ENCODE data around the gene KRT74.
"Not testable (repeated sequence)": the region's sequence is repeated elsewhere in the genome, so short reads cannot be mapped to it uniquely, and the experiment has no call there.

KRT74 gene

DNA sequence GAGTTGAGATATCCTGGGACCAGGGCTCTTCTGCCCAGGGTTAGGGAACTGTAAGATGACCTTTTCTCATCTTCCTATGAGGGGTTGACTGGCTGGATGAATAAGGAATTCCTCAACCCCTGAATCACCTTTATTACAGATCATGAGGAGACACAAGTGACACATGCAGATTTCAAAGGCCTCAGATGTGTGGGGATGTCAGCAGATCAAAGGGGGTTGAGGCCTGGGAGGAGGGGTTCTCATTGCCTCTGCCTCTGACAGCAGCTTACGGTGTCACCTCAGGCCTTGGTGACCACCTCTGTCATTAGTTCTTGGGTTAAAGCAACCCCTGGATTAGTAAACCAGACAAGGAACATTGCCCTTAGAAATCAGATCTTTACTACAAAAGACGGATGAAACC lies 29.7 kb upstream of the KRT74 start:
- DNase-seq (ENCODE audit: low read depth in 2 of 2), result no peak

DNA sequence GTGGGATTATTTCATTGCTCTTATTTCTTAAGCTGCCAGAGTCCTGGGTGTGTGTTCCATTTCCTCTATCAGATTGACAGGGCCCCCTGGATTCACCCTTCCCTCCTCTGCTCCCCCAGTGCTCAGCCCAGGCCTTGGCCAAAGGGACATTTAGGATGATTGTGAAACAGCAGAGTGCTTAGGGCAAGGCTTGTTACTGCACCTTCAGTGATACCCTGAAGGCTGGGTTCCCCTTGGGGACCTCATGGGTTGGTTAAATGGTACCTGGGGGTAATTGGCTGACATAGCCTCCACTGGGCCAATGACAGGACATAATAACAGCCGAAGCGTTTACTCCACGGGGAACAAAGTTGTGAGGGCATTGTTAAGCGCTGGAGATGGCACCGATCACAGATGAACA lies 28.9 kb upstream of the KRT74 start:
- no peak for DNase-seq (ENCODE audit: low read depth in 2 of 2)

DNA sequence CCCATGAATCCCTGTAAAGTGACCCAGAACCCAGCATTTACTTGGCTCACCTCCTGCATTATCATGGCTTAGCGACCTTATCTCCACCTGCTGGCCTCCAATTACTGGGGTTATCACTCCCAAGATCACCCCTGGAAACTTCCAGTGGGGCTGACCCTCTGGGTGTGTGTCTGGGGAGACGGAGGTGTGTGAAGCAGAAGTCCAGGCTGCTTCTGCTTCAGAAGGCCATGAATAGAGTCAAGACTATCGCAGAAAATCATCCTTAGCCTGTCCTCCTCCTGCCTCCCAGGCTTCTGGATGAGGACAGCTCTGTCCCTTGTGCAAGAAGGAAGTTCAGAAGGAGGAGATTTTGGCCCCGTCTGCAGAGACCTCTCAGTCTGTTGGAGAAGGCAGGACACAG lies 28.0 kb upstream of the KRT74 start:
- DNase-seq (ENCODE audit: low read depth in 2 of 2), result no peak

DNA sequence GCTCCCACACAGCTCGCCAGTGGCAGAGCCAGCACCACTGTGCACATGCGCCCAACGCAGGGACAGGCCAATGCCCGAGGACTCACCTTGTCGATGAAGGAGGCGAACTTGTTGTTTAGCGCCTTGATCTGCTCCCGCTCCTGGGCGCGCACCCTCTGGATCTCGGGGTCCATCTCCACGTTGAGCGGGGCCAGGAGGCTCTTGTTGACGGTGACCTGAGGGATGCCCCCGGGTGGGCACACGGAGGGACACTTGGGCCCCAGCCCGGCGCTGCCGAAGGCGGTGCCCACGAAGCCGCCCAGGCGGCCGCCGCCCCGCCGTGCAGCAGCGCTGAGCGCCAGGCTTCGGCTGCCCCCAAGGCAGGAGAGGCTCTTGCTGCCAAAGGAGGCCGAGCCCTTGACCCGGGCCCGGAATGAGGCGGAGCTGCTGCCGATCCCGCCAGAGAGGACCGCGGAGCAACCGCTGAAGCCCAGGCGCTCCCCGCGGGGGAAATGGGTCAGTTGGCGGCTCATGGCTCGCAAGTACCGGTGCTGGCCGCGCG lies 27.4 kb upstream of the KRT74 start, which contains the start of gene KRT72:
Gene KRT72, minus strand, starts transcription at position 523 of the 541 bp plus-strand sequence. Its CDS starts 11 bp downstream, at position 512.
- no peak for DNase-seq (ENCODE audit: low read depth in 2 of 2)

DNA sequence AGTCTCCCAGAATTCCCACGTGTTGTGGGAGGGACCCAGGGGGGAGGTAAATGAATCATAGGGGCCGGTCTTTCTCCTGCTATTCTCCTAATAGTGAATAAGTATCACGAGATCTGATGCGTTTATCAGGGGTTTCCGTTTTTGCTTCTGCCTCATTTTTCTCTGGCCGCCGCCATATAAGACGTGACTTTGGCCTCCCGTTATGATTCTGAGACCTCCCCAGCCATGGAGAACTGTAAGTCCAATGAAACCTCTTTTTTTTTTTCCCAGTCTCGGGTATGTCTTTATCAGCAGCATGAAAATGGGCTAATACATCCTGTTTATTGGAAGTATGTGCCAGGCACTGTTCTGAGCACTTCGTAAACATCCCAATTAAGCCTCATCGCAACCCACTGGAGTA lies 26.8 kb upstream of the KRT74 start:
- DNase-seq (ENCODE audit: low read depth in 2 of 2), result no peak

DNA sequence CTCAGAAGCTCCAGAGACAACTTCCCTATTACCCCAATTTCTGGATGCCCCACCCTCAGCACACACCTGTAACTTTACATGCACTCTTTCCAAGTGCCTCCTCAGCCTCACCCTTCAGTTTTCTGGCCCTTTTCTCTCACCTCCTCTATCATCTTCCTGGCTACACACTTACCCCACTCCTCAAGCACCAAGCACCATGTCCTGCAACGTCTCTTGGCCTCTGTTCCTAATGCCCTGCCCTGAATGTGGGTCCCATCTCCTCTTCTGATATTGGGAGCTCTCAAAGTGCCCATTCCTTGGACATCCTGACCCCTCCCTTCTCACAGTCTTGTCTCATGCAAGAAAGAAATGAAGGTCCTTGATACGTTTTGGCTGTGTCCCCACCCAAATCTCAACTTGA lies 26.4 kb upstream of the KRT74 start:
- no peak for DNase-seq (ENCODE audit: low read depth in 2 of 2)

DNA sequence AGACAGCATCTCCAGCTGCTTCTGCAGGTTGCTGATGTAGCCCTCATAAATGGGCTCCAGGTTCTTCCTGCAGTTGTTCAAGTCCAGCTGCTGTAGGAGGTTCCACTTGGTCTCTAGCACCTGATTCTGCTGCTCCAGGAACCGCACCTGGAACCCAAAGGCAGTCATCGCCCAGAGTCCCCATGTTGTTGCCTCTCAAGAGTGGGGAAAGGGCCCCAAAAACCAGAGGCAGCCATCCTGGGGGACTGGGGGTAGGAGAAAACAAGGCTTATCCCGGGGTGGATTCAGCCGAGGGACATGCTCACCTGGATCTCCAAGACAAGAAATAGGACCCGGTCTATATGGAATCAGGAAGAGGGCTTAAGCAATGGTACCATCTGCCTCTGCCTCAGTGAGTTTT lies 25.3 kb upstream of the KRT74 start:
- DNase-seq (ENCODE audit: low read depth in 2 of 2), result no peak

DNA sequence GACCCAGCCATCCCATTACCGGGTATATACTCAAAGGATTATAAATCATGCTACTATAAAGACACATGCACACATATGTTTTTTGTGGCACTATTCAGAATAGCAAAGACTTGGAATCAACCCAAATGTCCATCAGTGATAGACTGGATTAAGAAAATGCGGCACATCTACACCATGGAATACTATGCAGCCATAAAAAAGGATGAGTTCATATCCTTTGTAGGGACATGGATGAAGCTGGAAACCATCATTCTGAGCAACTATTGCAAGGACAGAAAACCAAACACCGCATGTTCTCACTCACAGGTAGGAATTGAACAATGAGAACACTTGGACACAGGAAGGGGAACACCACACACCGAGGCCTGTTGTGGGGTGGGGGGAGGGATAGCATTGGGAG lies 20.6 kb upstream of the KRT74 start:
- DNase-seq (ENCODE audit: low read depth in 2 of 2), result not testable (repeated sequence)

DNA sequence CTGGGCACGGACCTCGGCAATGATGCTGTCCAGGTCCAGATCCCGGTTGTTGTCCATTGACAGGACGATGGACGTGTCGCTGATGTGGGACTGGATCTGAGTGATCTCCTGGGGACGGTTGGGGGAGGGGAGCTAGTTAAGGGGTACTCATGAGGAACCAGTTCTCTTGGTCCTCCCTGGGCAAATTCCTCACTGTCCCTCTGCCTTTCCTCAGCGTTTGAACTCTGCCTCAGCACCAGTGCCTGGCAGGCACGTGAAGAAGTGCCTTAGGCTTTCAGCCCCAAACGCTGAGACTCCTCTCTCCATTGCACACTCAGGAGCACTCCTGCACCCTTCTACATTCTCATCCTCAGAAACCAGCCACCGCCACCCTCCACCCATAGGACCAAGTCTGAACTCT lies 17.9 kb upstream of the KRT74 start:
- DNase-seq (ENCODE audit: low read depth in 2 of 2), result no peak

DNA sequence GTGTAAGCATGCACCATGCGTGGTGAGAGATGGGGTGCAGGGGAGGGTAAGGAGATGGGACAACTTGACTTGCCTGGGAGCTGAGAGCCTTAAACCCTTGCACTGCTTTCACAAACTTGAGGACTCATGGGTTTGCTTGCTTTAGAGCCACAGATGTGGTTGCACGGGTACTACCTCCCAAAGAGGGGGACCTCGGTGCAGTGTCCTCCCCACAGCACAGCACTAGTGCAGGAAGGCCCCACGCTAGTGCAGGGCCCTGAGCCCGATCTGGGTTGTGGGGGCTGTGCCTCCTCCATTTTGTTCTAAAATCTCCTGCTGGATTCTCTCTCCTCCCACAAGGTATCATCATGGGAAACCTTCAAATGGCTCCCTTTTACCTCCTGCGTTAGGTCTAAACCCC lies 16.4 kb upstream of the KRT74 start:
- no peak for DNase-seq (ENCODE audit: low read depth in 2 of 2)

DNA sequence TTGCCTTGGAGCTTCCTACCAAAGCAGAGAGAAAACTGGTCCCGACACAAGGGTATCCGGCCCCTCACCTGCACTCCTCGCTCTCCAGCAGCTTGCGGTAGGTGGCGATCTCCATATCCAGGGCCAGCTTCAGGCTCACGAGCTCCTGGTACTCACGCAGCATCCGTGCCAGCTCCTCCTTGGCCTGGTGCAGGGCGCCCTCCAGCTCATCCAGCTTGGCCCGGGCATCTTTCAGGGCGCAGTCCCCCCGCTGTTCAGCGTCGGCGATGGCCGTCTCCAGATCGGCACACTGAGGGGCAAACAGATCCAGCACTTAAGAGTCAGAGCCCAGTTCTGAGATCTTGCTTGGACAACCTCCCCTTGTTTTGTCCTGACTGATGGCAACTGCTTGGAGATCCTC lies 13.9 kb upstream of the KRT74 start:
- no peak for DNase-seq (ENCODE audit: low read depth in 2 of 2)

DNA sequence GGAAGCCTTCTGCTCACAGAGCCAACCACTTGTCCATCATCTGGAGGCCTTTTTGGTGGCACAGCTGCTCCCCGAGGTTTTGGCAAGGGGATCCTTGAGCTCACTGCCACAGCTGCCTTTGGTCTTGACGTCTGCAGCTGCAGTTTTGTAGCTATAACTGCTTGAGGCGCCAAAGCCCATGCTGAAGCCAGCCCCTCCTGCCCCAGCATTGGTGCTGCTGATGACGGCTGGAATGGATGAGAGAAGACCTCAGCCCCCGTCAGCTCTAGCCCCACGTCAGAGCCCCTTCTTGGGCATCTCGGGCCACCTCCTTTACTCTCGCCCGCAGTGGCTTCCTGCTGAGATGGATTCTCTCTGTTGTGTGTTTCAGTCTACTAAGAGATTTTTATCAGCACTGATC lies 12.3 kb upstream of the KRT74 start:
- DNase-seq (ENCODE audit: low read depth in 2 of 2), result no peak

DNA sequence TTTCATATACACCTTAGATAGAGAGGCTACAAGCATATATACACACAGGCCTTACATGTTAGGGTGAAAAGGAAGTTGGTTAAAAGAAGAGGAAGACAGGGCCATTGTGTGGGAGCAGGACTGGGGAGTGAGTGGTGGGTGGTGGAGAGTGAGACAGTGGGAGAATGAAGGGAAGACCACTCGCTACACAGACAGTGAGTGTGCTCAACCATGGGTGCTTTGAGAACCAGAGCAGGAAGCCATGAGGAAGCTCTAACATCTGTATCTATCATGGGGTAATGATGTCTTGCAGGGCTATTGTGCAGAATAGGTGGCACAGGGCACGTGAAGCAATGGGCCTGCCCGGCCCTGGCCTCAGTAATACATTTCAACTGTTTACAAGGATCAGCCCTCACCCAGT lies 11.4 kb upstream of the KRT74 start:
- DNase-seq (ENCODE audit: low read depth in 2 of 2), result no peak

DNA sequence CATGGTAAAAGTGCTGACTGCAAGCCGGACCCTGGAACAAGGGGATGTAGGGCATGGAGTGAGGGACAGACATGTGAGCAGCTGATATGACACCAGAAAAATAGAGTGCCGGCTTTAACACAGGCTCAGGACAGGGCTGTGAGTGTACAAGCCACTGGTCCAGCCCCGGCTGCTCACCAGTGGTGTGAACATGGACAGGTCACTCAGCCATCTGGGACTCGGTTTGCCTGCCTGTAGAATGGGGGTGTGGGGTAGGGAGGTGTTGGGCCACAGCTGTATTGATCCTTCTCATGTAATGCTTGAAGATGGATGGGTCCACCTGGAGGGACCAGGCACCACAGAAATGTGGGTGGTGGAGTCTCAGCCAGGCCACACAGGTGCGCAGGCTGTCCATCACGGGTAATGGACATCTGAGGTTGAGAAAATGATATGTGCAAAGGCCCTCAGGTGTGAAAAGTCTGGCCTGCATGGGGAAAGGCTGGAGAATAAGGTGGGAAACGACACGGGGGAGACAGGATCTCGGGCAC lies 10.6 kb upstream of the KRT74 start:
- DNase-seq (ENCODE audit: low read depth in 2 of 2), result no peak

DNA sequence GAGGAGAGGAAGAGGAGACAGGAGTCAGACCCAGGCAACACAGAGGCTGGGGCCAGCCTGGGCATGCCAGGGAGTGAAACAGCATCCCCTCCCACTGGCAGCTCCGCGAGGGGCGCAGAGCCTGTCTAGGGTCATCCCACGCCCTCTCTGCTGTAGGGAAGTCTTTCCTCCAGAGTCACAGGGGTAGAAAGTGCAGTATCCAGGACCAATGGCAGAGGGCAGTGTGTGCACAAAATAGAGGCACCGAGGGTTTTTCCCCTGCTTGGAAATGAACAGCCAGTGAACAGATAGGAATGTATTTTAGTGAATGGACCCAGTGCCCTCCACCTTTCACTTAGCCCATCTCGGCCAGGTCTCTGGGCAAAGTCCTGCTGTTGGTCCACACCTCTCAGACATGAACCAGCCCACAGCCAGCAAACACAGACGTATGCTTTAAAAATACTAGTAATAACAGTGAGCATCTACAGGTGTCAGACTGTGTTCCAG lies 9.4 kb upstream of the KRT74 start:
- DNase-seq (ENCODE audit: low read depth in 2 of 2), result peak; percentile 41 to 45

DNA sequence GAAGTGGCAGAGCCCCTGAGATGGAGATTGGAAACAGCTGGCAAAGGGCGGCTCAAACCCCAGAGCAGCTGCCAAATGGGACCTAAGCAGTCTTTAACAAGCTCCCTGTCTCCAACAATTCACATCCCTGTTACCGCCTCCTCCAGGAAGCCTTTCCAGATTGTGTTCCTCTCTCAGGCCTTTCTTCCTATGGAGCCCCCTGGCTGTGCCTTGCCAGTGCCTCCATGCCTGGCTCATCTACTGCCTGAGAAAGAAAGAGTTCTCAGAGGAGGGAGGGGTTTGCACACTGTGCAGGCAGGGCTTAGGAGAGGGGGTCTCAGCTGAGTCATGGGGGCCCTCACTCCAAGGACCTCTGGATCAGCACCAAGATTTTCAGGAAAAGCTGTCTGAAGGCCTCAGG lies 8.8 kb upstream of the KRT74 start:
- DNase-seq (ENCODE audit: low read depth in 2 of 2), result no peak

DNA sequence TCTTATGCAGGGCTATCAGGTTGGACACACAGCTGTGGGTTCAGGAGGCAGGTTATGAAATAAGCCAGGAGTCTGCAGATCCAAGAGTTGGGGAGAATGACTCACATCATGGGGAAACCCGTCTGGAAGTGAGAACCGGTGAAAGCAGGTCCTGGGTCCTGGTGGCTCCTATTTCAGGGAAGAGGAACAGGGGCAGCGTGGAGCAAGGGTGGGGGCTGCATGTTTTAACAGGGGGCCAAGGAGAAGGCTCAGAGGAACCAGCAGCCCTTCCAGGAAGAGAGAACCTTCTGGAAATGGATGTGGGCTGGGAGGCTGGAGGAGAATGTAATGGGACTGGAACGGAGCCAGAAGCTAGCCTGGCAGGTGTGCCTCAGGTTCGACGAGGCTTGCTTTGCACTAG lies 7.8 kb upstream of the KRT74 start:
- DNase-seq (ENCODE audit: low read depth in 2 of 2), result no peak

DNA sequence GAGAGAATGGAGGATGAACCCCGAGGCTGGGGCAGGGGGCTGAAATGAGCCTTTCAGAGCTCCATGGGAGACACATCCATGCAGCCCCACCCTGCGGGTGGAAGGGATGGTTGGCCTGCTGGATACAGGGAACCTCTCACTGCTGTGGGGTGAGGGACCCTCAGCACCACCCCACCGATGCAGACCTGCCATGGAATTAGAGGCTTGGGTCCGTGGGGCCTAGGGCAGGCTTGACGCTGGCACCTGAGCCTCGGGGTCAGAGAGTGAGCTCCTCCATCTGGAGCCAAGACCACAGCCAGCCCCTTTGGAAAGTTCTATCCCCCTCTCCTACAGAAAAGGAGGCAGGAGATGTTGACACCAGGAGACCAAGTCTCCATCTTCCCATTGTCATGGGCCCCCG lies 7.4 kb upstream of the KRT74 start:
- no peak for DNase-seq (ENCODE audit: low read depth in 2 of 2)

DNA sequence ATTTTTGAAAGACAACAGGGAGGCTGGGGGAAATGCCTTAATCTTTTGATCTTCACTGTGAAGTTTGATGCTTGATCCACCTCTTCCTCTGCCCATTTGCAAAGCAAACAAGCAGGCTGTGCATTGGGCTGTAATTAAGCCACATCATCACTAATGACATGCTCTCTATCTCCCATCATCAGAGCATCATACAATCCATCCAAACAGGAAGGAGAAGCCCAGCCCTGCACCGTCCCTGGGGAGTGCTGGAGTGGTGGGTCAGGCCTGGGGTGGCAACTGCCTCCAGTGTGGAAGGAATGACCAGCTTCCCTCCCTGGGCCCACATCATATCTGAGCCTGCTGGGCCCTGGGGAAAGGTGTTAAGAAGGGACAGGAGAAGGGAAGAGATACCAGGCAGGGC lies 6.9 kb upstream of the KRT74 start:
- no peak for DNase-seq (ENCODE audit: low read depth in 2 of 2)

DNA sequence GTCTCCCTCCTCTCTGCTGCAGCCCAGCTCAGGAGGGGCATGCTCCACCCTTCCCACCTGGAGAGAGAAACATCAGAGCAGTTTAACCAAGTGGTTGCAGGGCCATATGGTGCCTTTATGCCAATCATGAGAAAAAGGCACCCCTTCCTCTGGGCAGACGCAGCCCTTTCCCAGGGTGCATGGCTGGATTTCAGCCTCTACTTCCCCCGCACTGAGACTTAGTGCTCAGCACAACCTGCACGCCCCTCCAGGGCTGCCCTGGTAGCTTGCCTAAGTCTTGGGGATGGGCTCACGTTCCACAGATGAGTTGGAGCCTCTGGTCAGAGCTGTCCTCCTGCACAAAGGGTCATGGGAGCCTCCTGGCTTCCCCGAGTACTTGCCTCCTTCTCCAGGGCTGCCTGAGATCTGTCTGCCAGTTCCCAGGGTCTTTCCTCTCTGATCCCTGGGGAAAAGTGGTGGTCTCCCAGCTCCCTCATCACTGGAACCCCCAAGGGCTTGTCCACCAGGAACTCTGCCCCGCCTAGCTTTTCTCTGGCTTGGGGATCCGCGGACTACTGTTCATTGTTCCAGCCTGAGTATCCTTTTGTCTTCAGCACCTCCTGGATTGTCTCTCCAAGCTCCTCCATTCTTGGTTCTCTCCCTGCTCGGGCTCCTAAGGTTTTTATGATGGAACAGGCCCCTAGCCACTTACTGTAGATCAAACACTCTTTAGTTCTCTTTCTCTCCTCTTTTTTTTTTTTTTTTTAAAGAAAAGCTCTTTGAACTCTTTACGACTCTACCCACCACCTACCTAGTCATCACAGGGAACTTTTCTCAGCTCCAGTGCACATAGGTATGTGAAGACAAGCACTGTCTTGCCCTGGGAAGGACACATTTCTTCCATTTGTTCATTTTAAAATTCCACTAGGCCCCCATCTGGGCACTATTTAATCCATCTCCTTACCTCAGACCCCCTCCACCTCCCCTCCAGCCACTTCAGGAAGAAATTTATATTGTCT lies 6.1 kb upstream of the KRT74 start:
- DNase-seq (ENCODE audit: low read depth in 2 of 2), result no peak

DNA sequence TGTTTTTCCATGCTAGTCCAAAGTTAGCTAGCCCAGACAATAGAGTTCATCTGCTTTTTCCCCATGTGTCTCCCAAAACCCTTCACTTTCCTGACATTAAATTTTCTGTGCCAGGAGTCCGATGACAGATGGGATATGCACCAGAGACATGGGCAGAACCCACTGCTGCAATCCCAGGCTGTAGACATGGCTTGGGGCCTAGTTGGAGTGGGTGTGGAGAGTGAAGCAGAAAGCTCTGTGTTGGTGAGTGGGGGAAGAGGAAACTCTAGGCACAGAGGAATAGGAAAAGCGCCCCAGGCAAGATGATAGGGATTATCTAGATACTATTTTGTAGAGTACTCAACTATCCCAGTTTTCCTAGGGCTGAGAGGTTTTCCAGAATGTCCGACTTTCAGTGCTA lies 4.8 kb upstream of the KRT74 start:
- no peak for DNase-seq (ENCODE audit: low read depth in 2 of 2)

DNA sequence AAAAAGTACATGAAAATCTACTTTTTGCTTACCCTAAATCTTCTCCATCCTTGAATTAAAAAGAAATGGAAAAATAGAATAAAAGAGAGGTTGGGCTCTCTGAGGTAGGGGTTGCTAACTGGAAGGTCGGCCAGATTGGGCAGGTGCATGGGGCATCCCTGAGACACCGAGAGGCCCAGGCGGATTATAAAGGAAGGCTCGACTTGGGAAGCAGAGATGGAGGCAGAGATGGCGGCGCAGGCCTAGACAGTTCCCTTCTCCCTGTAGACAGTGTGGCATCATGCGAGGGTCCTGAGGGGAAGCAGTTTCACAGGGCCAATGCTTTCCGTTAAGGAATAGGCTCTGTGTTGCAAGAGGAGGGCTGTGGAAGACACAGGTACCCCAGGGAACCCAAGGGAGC lies 3.7 kb upstream of the KRT74 start:
- no peak for DNase-seq (ENCODE audit: low read depth in 2 of 2)

DNA sequence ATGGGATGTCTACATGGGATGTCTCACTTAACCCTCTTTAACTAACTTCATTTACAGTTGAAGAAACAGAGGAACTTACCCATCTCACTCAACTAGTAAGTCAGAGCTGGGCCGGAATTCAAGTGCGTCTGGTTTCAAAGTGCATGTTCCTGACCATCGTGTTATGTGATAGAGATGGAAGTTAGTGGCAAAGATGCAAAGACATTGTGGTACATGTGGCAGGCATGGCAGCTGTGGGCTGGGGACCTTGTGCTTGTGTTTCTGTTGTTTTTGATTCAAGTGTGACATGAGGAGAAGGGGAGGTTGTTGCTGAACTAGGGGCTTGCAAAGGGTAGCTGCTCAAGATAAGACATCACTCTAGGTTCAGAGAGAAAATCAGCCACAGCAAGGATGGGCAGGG lies 2.3 kb upstream of the KRT74 start:
- DNase-seq (ENCODE audit: low read depth in 2 of 2), result no peak

Measured in stimulated activated CD4-positive, alpha-beta T cell treated with anti-CD3 and anti-CD28 coated beads, Interleukin-12 subunit alpha, Interleukin-12 subunit beta, amount 100 ng/mL, for 24 hours (primary cell).